Keratinocyte (primary cell): ENCODE data around the gene BLOC1S6.

Experiments
- CTCF ChIP-seq, 3 experiments: IDR thresholded peaks in 1 of 3; conservative IDR thresholded peaks in 1 of 3; optimal IDR thresholded peaks in 1 of 3; 2 replicates in 2 of 3; 3 replicates in 1 of 3; pipeline versions ENCODE3 to v1.5.1; 2011; ENCODE audit warnings: low read length in 3 of 3, mild to moderate bottlenecking in 3 of 3, moderate library complexity in 2 of 3, control low read depth in 1 of 3, inconsistent platforms in 1 of 3; ENCODE audit not compliant: insufficient read depth in 2 of 3; ENCODE audit errors: extremely low read depth in 1 of 3
- EZH2 ChIP-seq: IDR thresholded peaks from one replicate; pipeline ENCODE4 v1.6.1; 2012; ENCODE audit warnings: inconsistent platforms, mild to moderate bottlenecking, low read length, moderate library complexity

GRCh38 chr15:45628136-45628535 lies 41.0 kb downstream of the BLOC1S6 start:
- no peak for TF ChIP-seq CTCF (optimal IDR thresholded peaks at IDR 0.05 in 1 of 3, IDR thresholded peaks at IDR 0.05 in 1 of 3, conservative IDR thresholded peaks at IDR 0.05 in 1 of 3; ENCODE audit: extremely low read depth in 1 of 3, insufficient read depth in 2 of 3, low read length in 3 of 3)
- no peak for TF ChIP-seq EZH2
